Trophoblast cell (in vitro differentiated cells and primary cell): ENCODE data around the gene CLDND2.

Experiments used
- DNase-seq, 2 donors: peaks; one replicate each; pipeline ENCODE4 v3.0.0-alpha.2; 2016
- H2AFZ ChIP-seq: 2 replicates; pipeline ENCODE4 v1.6.1; 2013; ENCODE audit warnings: low read length, moderate library complexity, mild to moderate bottlenecking; ENCODE audit not compliant: insufficient read depth, poor library complexity
- H2AK5ac ChIP-seq: 2 replicates; pipeline ENCODE4 v1.6.1; 2013; ENCODE audit warnings: mild to moderate bottlenecking, low read length
- H2BK120ac ChIP-seq: 2 replicates; pipeline ENCODE4 v1.6.1; 2013; ENCODE audit warnings: low read length, mild to moderate bottlenecking, moderate library complexity; ENCODE audit not compliant: insufficient read depth, poor library complexity
- H2BK12ac ChIP-seq: 2 replicates; pipeline ENCODE4 v1.6.1; 2013; ENCODE audit warnings: mild to moderate bottlenecking, low read length, moderate library complexity
- H2BK5ac ChIP-seq: 2 replicates; pipeline ENCODE4 v1.6.1; 2013; ENCODE audit warnings: low read length, low read depth, moderate library complexity, mild to moderate bottlenecking; ENCODE audit not compliant: poor library complexity
- H3K14ac ChIP-seq: 2 replicates; pipeline ENCODE4 v1.6.1; 2013; ENCODE audit warnings: mild to moderate bottlenecking, low read length
- H3K18ac ChIP-seq: 2 replicates; pipeline ENCODE4 v1.6.1; 2013; ENCODE audit warnings: mild to moderate bottlenecking, low read length
- H3K23ac ChIP-seq: 2 replicates; pipeline ENCODE4 v1.6.1; 2013; ENCODE audit warnings: low read length
- H3K27ac ChIP-seq: 2 replicates; pipeline ENCODE4 v1.5.1; 2013; ENCODE audit warnings: low read depth, mild to moderate bottlenecking, inconsistent platforms, low read length, moderate library complexity
- H3K27me3 ChIP-seq: 2 replicates; pipeline ENCODE4 v1.6.1; 2013; ENCODE audit warnings: inconsistent platforms, mild to moderate bottlenecking, low read length, moderate library complexity; ENCODE audit not compliant: insufficient read depth
- H3K36me3 ChIP-seq, 2 experiments: 1 replicate in 1 of 2; 2 replicates in 1 of 2; pipeline ENCODE4 v1.6.1; 2013; ENCODE audit warnings: low read length in 2 of 2, mild to moderate bottlenecking in 2 of 2, moderate library complexity in 1 of 2; ENCODE audit not compliant: insufficient read depth in 2 of 2, control insufficient read depth in 1 of 2
- H3K4ac ChIP-seq: 2 replicates; pipeline ENCODE4 v1.6.1; 2013; ENCODE audit warnings: low read depth, mild to moderate bottlenecking, low read length, moderate library complexity
- H3K4me1 ChIP-seq, 2 experiments: 1 replicate in 1 of 2; 2 replicates in 1 of 2; pipeline ENCODE4 v1.6.1; 2013; ENCODE audit warnings: low read length in 2 of 2, mild to moderate bottlenecking in 2 of 2, moderate library complexity in 1 of 2; ENCODE audit not compliant: insufficient read depth in 2 of 2, control insufficient read depth in 1 of 2
- H3K4me2 ChIP-seq: 2 replicates; pipeline ENCODE4 v1.6.1; 2013; ENCODE audit warnings: inconsistent platforms, mild to moderate bottlenecking, low read length, moderate library complexity
- H3K4me3 ChIP-seq: 2 replicates; pipeline ENCODE4 v1.5.1; 2013; ENCODE audit warnings: mild to moderate bottlenecking, low read depth, low read length, inconsistent platforms
- H3K79me1 ChIP-seq: one replicate; pipeline ENCODE4 v1.6.1; 2013; ENCODE audit warnings: low read length
- H3K79me2 ChIP-seq: 2 replicates; pipeline ENCODE4 v1.6.1; 2013; ENCODE audit warnings: low read length, mild to moderate bottlenecking; ENCODE audit not compliant: control insufficient read depth, insufficient read depth, poor library complexity
- H3K9ac ChIP-seq: 2 replicates; pipeline ENCODE4 v1.6.1; 2013; ENCODE audit warnings: mild to moderate bottlenecking, low read length
- H3K9me3 ChIP-seq: 2 replicates; pipeline ENCODE4 v1.6.1; 2013; ENCODE audit warnings: low read depth, mild to moderate bottlenecking, control low read depth, inconsistent platforms, low read length; ENCODE audit not compliant: insufficient read depth
- H4K12ac ChIP-seq: 2 replicates; pipeline ENCODE4 v1.6.1; 2013; ENCODE audit warnings: low read depth, mild to moderate bottlenecking, low read length, moderate library complexity
- H4K8ac ChIP-seq: 2 replicates; pipeline ENCODE4 v1.6.1; 2013; ENCODE audit warnings: low read depth, mild to moderate bottlenecking, low read length, moderate library complexity
- H4K91ac ChIP-seq: one replicate; pipeline ENCODE4 v1.6.1; 2013; ENCODE audit warnings: low read depth, mild to moderate bottlenecking, low read length, moderate library complexity
- WGBS: extraction: QIAGEN DNeasy Blood & Tissue Kit; methylation state at CpG from one replicate; pipeline ENCODE4 v1.1.7; 2013; ENCODE audit warnings: missing lambda C conversion rate; ENCODE audit not compliant: insufficient read length, insufficient coverage; ENCODE audit errors: extremely low coverage; 5-methylcytosine and 5-hydroxymethylcytosine counted together

Gene CLDND2

GRCh38 chr19:51333836-51334460 is 34.9 kb downstream of the CLDND2 start:
- H3K9me3 ChIP-seq, result no peaks in the 10 kb centered on the region
- no peaks in the 10 kb centered on the region for H3K27me3 ChIP-seq
- no peaks in the 10 kb centered on the region for H3K4me1 ChIP-seq
- H4K12ac ChIP-seq, result no peak overlapping the region
- no peaks in the 10 kb centered on the region for H3K79me2 ChIP-seq
- H2BK12ac ChIP-seq, result no peak overlapping the region
- H3K4me2 ChIP-seq, result no peak overlapping the region
- no peak overlapping the region for H3K23ac ChIP-seq
- no peak overlapping the region for H2BK5ac ChIP-seq
- H2AFZ ChIP-seq, result no peak overlapping the region
- H3K14ac ChIP-seq, result no peak overlapping the region
- no peak overlapping the region for H3K4ac ChIP-seq
- H2BK120ac ChIP-seq, result no peak overlapping the region
- no peak overlapping the region for H3K27ac ChIP-seq
- no CpG with 5 or more reads among the region's 13 CpGs for WGBS
- H3K4me3 ChIP-seq, result no peak overlapping the region
- no peaks in the 10 kb centered on the region for H3K79me1 ChIP-seq
- DNase-seq, result no peak
- H3K9ac ChIP-seq, result no peak overlapping the region
- H4K91ac ChIP-seq, result no peak overlapping the region
- no peaks in the 10 kb centered on the region for H3K36me3 ChIP-seq
- H2AK5ac ChIP-seq, result no peak overlapping the region
- no peak overlapping the region for H4K8ac ChIP-seq
- H3K18ac ChIP-seq, result no peak overlapping the region

GRCh38 chr19:51331716-51332115 is 37.1 kb downstream of the CLDND2 start:
- Histone ChIP-seq H3K36me3 (no peaks in the 10 kb centered on the region), H3K9ac (no peak overlapping the region), H3K27me3 (no peaks in the 10 kb centered on the region), H2AK5ac (no peak overlapping the region), H3K23ac (no peak overlapping the region), H3K9me3 (peaks cover 3% of the 10 kb centered on the region), H2AFZ (no peak overlapping the region), H2BK120ac (no peak overlapping the region), H3K4me3 (no peak overlapping the region), H3K18ac (no peak overlapping the region), H3K79me1 (no peaks in the 10 kb centered on the region), H4K91ac (no peak overlapping the region), H3K4me1 (no peaks in the 10 kb centered on the region), H2BK12ac (no peak overlapping the region), H4K12ac (no peak overlapping the region), H3K14ac (no peak overlapping the region), H4K8ac (no peak overlapping the region), H3K79me2 (no peaks in the 10 kb centered on the region), H2BK5ac (no peak overlapping the region), H3K27ac (no peak overlapping the region), H3K4me2 (no peak overlapping the region), H3K4ac (no peak overlapping the region)
- no peak for DNase-seq
- no CpG with 5 or more reads among the region's 6 CpGs for WGBS

- Histone ChIP-seq H2AFZ (no peak overlapping the region), H2BK12ac (no peak overlapping the region), H3K23ac (no peak overlapping the region), H3K27ac (no peak overlapping the region), H4K12ac (no peak overlapping the region), H3K14ac (no peak overlapping the region), H2BK5ac (no peak overlapping the region), H3K79me1 (no peaks in the 10 kb centered on the region), H4K91ac (no peak overlapping the region), H2AK5ac (no peak overlapping the region), H3K79me2 (no peaks in the 10 kb centered on the region), H4K8ac (no peak overlapping the region), H2BK120ac (no peak overlapping the region), H3K27me3 (no peaks in the 10 kb centered on the region), H3K9ac (no peak overlapping the region), H3K4me2 (no peak overlapping the region), H3K36me3 (no peaks in the 10 kb centered on the region), H3K4ac (no peak overlapping the region), H3K9me3 (peaks cover 3% of the 10 kb centered on the region), H3K18ac (no peak overlapping the region), H3K4me1 (no peaks in the 10 kb centered on the region), H3K4me3 (no peak overlapping the region)
- DNase-seq, result no peak
- WGBS, result no CpG with 5 or more reads among the region's 3 CpGs
Measured at GRCh38 chr19:51331193-51331592, 37.6 kb downstream of the CLDND2 start.

- Histone ChIP-seq H2AFZ (no peak overlapping the region), H4K8ac (no peak overlapping the region), H3K4me3 (no peak overlapping the region), H3K27me3 (no peaks in the 10 kb centered on the region), H3K4me2 (no peak overlapping the region), H2BK120ac (no peak overlapping the region), H3K36me3 (no peaks in the 10 kb centered on the region), H2AK5ac (no peak overlapping the region), H3K4me1 (no peaks in the 10 kb centered on the region), H3K14ac (no peak overlapping the region), H2BK12ac (no peak overlapping the region), H3K9ac (no peak overlapping the region), H3K23ac (no peak overlapping the region), H3K9me3 (peaks cover 3% of the 10 kb centered on the region), H3K79me2 (no peaks in the 10 kb centered on the region), H2BK5ac (no peak overlapping the region), H3K4ac (no peak overlapping the region), H3K27ac (no peak overlapping the region), H3K18ac (no peak overlapping the region), H3K79me1 (no peaks in the 10 kb centered on the region), H4K12ac (no peak overlapping the region), H4K91ac (no peak overlapping the region)
- WGBS, result no CpG with 5 or more reads among the region's 4 CpGs
- no peak for DNase-seq
Measured at GRCh38 chr19:51330366-51330765, 38.4 kb downstream of the CLDND2 start.
